ENCODE data around the gene ARHGEF17. TPM values are rescaled to one million over a fixed set of nuclear protein-coding genes. Genes with fewer than 3 reads are reported as not detected.

ARHGEF17 gene
- total and polyA plus RNA-seq, 4 donors: 2.6 to 12.6 (median 5.7) TPM

DNA sequence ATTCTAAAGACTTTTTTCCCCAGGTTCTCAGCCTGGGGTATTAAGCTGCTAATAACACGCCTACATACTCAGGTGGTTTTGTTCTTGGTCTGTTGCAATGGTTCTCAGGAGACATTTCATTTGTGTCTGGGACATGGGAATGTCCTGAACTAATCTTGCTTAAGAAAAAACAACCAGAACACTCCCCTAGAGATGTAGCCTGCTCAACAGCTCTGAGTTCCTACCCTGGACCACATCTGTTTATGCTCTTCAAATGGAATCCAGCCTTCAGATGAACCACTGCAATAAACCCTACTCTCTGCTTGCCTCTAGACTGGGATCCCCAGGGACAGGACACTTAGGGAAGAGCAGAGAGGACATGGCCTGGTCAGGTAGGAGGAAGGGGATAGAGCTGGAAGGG, 98.1 kb downstream of the ARHGEF17 start (continued):
- TF ChIP-seq, protein P1, sequence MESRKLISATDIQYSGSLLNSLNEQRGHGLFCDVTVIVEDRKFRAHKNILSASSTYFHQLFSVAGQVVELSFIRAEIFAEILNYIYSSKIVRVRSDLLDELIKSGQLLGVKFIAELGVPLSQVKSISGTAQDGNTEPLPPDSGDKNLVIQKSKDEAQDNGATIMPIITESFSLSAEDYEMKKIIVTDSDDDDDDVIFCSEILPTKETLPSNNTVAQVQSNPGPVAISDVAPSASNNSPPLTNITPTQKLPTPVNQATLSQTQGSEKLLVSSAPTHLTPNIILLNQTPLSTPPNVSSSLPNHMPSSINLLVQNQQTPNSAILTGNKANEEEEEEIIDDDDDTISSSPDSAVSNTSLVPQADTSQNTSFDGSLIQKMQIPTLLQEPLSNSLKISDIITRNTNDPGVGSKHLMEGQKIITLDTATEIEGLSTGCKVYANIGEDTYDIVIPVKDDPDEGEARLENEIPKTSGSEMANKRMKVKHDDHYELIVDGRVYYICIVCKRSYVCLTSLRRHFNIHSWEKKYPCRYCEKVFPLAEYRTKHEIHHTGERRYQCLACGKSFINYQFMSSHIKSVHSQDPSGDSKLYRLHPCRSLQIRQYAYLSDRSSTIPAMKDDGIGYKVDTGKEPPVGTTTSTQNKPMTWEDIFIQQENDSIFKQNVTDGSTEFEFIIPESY (IDR thresholded peaks at IDR 0.05): no peak
- no peak for TF ChIP-seq NR2F2 (IDR thresholded peaks at IDR 0.05)

DNA sequence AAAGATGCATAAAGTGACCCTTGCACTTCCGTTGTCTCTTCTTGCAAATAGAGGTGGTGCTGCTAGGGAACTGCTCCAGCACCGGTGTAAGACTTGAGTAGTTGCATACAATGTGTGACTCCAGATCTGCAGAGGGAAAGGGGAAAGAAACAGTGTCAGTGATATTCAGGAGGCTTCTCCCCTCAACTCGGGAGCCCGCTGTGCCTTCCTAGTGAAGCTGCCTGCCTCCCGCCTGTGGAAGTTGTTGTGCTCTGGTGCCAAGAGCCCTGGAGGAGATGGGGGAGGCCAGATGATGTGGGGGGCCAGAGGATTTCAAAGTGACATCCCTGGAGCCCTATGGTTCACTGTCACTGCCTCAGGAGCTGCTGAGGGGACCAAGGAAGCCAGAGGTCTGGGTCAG, 98.5 kb downstream of the ARHGEF17 start:
- no peaks in the 10 kb centered on the region for H3K27me3 ChIP-seq (ENCODE audit: control insufficient read depth in 4 of 4, insufficient read depth in 4 of 4, low read length in 3 of 4)
- H3K9me3 ChIP-seq (ENCODE audit: control insufficient read depth in 4 of 4, low read length in 3 of 4): no peaks in the 10 kb centered on the region
- H3K27ac ChIP-seq (ENCODE audit: low read depth in 1 of 2, low read length in 2 of 2): no peak overlapping the region
- no peak for DNase-seq (ENCODE audit: low spot score)
- WGBS: 94% methylated on average over 5 of the region's 5 CpGs
- no peak for TF ChIP-seq EGR1 (IDR thresholded peaks at IDR 0.05; ENCODE audit: low read depth in 2 of 2)
- TF ChIP-seq, protein P2, sequence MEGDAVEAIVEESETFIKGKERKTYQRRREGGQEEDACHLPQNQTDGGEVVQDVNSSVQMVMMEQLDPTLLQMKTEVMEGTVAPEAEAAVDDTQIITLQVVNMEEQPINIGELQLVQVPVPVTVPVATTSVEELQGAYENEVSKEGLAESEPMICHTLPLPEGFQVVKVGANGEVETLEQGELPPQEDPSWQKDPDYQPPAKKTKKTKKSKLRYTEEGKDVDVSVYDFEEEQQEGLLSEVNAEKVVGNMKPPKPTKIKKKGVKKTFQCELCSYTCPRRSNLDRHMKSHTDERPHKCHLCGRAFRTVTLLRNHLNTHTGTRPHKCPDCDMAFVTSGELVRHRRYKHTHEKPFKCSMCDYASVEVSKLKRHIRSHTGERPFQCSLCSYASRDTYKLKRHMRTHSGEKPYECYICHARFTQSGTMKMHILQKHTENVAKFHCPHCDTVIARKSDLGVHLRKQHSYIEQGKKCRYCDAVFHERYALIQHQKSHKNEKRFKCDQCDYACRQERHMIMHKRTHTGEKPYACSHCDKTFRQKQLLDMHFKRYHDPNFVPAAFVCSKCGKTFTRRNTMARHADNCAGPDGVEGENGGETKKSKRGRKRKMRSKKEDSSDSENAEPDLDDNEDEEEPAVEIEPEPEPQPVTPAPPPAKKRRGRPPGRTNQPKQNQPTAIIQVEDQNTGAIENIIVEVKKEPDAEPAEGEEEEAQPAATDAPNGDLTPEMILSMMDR (IDR thresholded peaks at IDR 0.05; ENCODE audit: low read depth, low read length, missing input control): no peak
- TF ChIP-seq HNF4G (IDR thresholded peaks at IDR 0.05): no peak
- TF ChIP-seq GABPA (IDR thresholded peaks at IDR 0.05 in 1 of 2, conservative IDR thresholded peaks at IDR 0.05 in 1 of 2): no peak
- no peak for TF ChIP-seq FOXA1 (IDR thresholded peaks at IDR 0.05)
- no peak for TF ChIP-seq FOXA2 (IDR thresholded peaks at IDR 0.05)
- TF ChIP-seq YY1 (IDR thresholded peaks at IDR 0.05): no peak
- TF ChIP-seq, protein P3, sequence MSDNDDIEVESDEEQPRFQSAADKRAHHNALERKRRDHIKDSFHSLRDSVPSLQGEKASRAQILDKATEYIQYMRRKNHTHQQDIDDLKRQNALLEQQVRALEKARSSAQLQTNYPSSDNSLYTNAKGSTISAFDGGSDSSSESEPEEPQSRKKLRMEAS (IDR thresholded peaks at IDR 0.05): no peak
- TF ChIP-seq, protein P4, sequence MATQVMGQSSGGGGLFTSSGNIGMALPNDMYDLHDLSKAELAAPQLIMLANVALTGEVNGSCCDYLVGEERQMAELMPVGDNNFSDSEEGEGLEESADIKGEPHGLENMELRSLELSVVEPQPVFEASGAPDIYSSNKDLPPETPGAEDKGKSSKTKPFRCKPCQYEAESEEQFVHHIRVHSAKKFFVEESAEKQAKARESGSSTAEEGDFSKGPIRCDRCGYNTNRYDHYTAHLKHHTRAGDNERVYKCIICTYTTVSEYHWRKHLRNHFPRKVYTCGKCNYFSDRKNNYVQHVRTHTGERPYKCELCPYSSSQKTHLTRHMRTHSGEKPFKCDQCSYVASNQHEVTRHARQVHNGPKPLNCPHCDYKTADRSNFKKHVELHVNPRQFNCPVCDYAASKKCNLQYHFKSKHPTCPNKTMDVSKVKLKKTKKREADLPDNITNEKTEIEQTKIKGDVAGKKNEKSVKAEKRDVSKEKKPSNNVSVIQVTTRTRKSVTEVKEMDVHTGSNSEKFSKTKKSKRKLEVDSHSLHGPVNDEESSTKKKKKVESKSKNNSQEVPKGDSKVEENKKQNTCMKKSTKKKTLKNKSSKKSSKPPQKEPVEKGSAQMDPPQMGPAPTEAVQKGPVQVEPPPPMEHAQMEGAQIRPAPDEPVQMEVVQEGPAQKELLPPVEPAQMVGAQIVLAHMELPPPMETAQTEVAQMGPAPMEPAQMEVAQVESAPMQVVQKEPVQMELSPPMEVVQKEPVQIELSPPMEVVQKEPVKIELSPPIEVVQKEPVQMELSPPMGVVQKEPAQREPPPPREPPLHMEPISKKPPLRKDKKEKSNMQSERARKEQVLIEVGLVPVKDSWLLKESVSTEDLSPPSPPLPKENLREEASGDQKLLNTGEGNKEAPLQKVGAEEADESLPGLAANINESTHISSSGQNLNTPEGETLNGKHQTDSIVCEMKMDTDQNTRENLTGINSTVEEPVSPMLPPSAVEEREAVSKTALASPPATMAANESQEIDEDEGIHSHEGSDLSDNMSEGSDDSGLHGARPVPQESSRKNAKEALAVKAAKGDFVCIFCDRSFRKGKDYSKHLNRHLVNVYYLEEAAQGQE (IDR thresholded peaks at IDR 0.05): no peak
- TF ChIP-seq RAD21 (IDR thresholded peaks at IDR 0.05): no peak
- no peak for TF ChIP-seq HNF4A (conservative IDR thresholded peaks at IDR 0.05)
- TF ChIP-seq, protein P1 (IDR thresholded peaks at IDR 0.05): no peak
- TF ChIP-seq, protein P5, sequence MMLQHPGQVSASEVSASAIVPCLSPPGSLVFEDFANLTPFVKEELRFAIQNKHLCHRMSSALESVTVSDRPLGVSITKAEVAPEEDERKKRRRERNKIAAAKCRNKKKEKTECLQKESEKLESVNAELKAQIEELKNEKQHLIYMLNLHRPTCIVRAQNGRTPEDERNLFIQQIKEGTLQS (IDR thresholded peaks at IDR 0.05): no peak
- TF ChIP-seq SP1 (IDR thresholded peaks at IDR 0.05): no peak
- no peak for TF ChIP-seq NR2F2 (IDR thresholded peaks at IDR 0.05)
- TF ChIP-seq TAF1 (conservative IDR thresholded peaks at IDR 0.05): no peak
- TF ChIP-seq RXRA (IDR thresholded peaks at IDR 0.05): no peak
- no peak for TF ChIP-seq JUND (IDR thresholded peaks at IDR 0.05)
- H3K9ac ChIP-seq (ENCODE audit: low read depth in 1 of 2, low read length in 2 of 2): no peak overlapping the region
- no peak overlapping the region for H3K4me3 ChIP-seq (ENCODE audit: low read depth in 1 of 3, low read length in 3 of 3)
- H3K36me3 ChIP-seq (ENCODE audit: control insufficient read depth in 4 of 4, insufficient read depth in 3 of 4, low read depth in 1 of 4, low read length in 3 of 4): peaks cover 0 to 28% (median 13%) of the 10 kb centered on the region in 4 donors
- no peaks in the 10 kb centered on the region for H3K4me1 ChIP-seq (ENCODE audit: control insufficient read depth in 4 of 4, insufficient read depth in 4 of 4, low read length in 3 of 4)

All from liver (tissue), 9 donors.